Thyroid gland (tissue), 4 donors: ENCODE data around the gene SLC66A1.

Experiments used
- CTCF ChIP-seq, 6 experiments: fragments of 200-600 bp in 3 of 6; fragments of 450-650 bp in 3 of 6; sonication (generic) in 3 of 6; IDR thresholded peaks; one replicate each; pipeline ENCODE4 v1.5.1; 2016 to 2019; ENCODE audit warnings: antibody characterized with exemption in 6 of 6, mild to moderate bottlenecking in 2 of 6, inconsistent platforms in 1 of 6, moderate library complexity in 1 of 6
- POLR2A ChIP-seq, 2 donors: fragments of 450-650 bp; IDR thresholded peaks; one replicate each; pipeline ENCODE4 v1.6.1; 2017; ENCODE audit warnings: antibody characterized with exemption in 2 of 2, mild to moderate bottlenecking in 2 of 2, moderate library complexity in 1 of 2

DNA sequence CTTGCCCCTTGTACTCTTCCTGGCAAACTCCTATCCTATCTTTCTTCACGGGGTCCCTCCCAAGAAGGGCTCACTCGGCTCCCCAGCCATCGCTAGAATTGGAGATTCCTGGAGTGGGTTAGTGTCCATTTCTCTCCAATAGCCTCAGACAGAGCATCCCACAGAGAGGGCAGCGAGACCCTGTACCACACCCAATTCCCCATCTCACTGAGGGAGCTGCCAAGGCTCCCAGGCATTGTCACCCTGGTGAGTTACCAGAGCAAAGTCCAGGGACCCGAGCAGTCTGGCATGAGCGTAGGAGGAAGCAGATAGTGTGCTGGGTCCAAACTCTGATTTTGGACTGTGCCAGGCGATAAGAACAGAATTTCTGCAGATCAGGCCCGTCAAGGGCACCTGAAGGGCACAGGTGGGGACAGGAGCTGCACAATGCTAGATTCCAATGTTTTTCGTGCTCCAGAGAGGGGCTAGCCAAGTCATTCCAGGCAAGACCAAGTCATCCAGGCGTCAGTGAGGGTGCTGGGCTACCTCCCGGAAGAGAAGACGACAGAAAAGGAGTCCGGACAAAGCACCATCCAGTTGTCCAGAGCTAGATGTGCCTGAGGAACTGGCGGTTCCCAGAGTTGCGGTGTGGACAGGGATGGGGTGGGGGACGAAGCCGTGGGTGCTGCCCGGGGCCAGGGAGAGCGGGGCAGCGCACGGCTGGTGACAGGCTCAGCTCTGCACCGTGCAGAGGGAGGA, 38.9 kb upstream of the SLC66A1 start:
- TF ChIP-seq POLR2A (IDR thresholded peaks at IDR 0.05) (no peak), CTCF (IDR thresholded peaks at IDR 0.05) (no peak)
